HepG2 (cell line): ENCODE measurements around the gene FANCE. TPM values are rescaled to one million over a fixed set of nuclear protein-coding genes. Genes with fewer than 3 reads are reported as not detected.

Experiments used
- ELF3 ChIP-seq: IDR thresholded peaks from 2 replicates; pipeline ENCODE4 v1.6.1; 2016; ENCODE audit warnings: missing genetic modification reagents, missing compliant biosample characterization
- EZH2 ChIP-seq: conservative IDR thresholded peaks from 2 replicates; pipeline ENCODE4 v1.6.1; 2012; ENCODE audit warnings: mild to moderate bottlenecking, low read depth, low read length, moderate library complexity
- FLYWCH1 ChIP-seq: sonication (generic); formaldehyde crosslinking; IDR thresholded peaks from 2 replicates; pipeline ENCODE4 v1.8.1; 2023; ENCODE audit warnings: mild to moderate bottlenecking, missing genetic modification reagents
- HIVEP1 ChIP-seq: sonication (generic); formaldehyde crosslinking; IDR thresholded peaks from 2 replicates; pipeline ENCODE4 v1.4.0; 2020; ENCODE audit warnings: mild to moderate bottlenecking, missing genetic modification reagents
- IKZF1 ChIP-seq: fragments of 450-650 bp; IDR thresholded peaks from 2 replicates; pipeline ENCODE4 v1.7.1; 2016
- MED13 ChIP-seq: sonication (generic); formaldehyde crosslinking; IDR thresholded peaks from 2 replicates; pipeline ENCODE4 v1.5.0; 2020; ENCODE audit warnings: missing genetic modification reagents
- POLR2AphosphoS5 ChIP-seq: IDR thresholded peaks from 2 replicates; pipeline ENCODE4 v1.6.1; 2012; ENCODE audit warnings: low read depth, low read length
- SIX1 ChIP-seq: sonication (generic); formaldehyde crosslinking; IDR thresholded peaks from 2 replicates; pipeline ENCODE4 v1.4.0; 2020; ENCODE audit warnings: missing genetic modification reagents, borderline replicate concordance
- TBX2 ChIP-seq: sonication (generic); formaldehyde crosslinking; IDR thresholded peaks from 2 replicates; pipeline ENCODE4 v1.5.0; 2020; ENCODE audit warnings: missing genetic modification reagents, mild to moderate bottlenecking, borderline replicate concordance
- U2AF2 ChIP-seq: fragments of 200-400 bp; formaldehyde crosslinking; IDR thresholded peaks from 2 replicates; pipeline ENCODE4 v1.6.1; 2017; ENCODE audit warnings: low read depth, mild to moderate bottlenecking, low read length
- ZKSCAN5 ChIP-seq: sonication (generic); formaldehyde crosslinking; IDR thresholded peaks from 2 replicates; pipeline ENCODE4 v1.5.1; 2020; ENCODE audit warnings: mild to moderate bottlenecking, missing genetic modification reagents
- ZNF615 ChIP-seq: sonication (generic); formaldehyde crosslinking; IDR thresholded peaks from 2 replicates; pipeline ENCODE4 v1.5.0; 2020; ENCODE audit warnings: mild to moderate bottlenecking, missing genetic modification reagents, borderline replicate concordance
- ZNF652 ChIP-seq: IDR thresholded peaks from 2 replicates; pipeline ENCODE4 v1.6.1; 2016; ENCODE audit warnings: low read depth, borderline replicate concordance
- ZNF724P ChIP-seq: sonication (generic); formaldehyde crosslinking; IDR thresholded peaks from 2 replicates; pipeline ENCODE4 v1.8.0; 2022; ENCODE audit warnings: missing genetic modification reagents, borderline replicate concordance
- polyA plus RNA-seq, 8 experiments: library from polyadenylated mRNA; depleted of rRNA in 3 of 8; stranded (reverse) in 7 of 8; unstranded in 1 of 8; fragments of >200 nt; fragmentation: Illumina TruSeq in 4 of 8; extraction: Trizol in 4 of 8; gene quantifications; 2 replicates each; pipeline versions ENCODE4 v1.2.1 to v1.2.3, GENCODE V29; 2011 to 2016; ENCODE audit warnings: low read depth in 4 of 8, missing spikeins in 1 of 8, mixed read lengths in 1 of 8; ENCODE audit not compliant: insufficient read depth in 1 of 8
- total RNA-seq, 5 experiments: library from RNA; depleted of rRNA; stranded (reverse); fragments of >200 nt; fragmentation: Illumina TruSeq; extraction: Trizol; gene quantifications; 2 replicates each; pipeline ENCODE4 v1.2.3, GENCODE V29; 2016; ENCODE audit warnings: low read depth in 1 of 5
- TF ChIP-seq, protein P1 (sequence below): sonication (generic); formaldehyde crosslinking; IDR thresholded peaks from 2 replicates; pipeline ENCODE4 v1.4.0; 2020; ENCODE audit warnings: missing genetic modification reagents
- TF ChIP-seq, protein P2 (sequence below): IDR thresholded peaks from 2 replicates; pipeline ENCODE4 v1.6.1; 2016; ENCODE audit warnings: mild to moderate bottlenecking, missing biosample characterization, missing genetic modification reagents
- TF ChIP-seq, protein P3 (sequence below): sonication (generic); formaldehyde crosslinking; IDR thresholded peaks from 2 replicates; pipeline ENCODE4 v1.5.0; 2020; ENCODE audit warnings: missing genetic modification reagents, mild to moderate bottlenecking, borderline replicate concordance
- TF ChIP-seq, protein P4 (sequence below): sonication (generic); formaldehyde crosslinking; IDR thresholded peaks from 2 replicates; pipeline ENCODE4 v1.5.0; 2020; ENCODE audit warnings: mild to moderate bottlenecking, missing genetic modification reagents

Gene FANCE
- total and polyA plus RNA-seq, 2 of the 13 experiments (the other 11 are each of a cell fraction or from before 2014, with no cell fraction given): 7.1 to 11.2 TPM

DNA sequence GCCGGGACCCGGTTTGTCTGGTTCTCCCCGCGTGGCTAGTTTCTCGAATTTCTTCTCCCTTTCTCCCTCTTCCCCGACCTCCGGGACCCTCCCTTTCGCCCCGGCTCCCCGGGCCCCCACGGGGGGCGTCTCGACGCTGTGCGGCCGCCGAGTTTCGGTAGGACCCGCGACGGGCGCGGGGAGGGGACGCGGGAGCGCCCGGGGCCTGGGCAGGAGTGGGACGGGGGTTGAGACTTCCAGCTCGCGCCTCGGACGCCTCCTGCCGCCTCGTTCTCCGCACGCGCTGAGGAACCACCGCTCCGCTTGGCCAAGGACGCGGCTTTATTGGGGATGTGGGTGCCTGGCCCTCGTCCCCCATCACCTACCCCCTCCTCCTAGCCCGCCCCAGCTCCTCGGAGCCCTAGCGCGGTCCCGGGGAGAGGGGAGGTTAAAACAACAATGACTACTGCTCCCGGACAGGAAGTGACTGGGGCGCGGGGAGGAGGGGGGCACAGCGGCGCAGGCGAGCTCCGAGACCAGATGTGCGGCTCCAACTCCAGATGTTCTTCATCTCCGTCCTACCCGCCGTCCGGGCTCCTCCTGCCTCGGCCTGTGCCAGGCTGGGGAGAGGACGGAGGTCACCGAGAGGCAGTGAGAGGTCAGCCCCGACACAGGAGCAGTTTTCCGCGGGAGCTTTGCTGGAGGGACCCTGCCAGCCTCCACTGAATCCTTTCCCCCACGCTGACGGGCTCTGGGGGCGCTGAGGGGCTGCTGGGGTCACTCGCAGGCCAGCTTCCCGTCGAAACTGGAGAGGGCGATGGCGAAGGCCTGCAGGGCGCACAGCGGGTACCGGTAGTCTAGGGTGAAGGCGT lies 45.7 kb downstream of the FANCE start (continued):
- TF ChIP-seq, protein P1, sequence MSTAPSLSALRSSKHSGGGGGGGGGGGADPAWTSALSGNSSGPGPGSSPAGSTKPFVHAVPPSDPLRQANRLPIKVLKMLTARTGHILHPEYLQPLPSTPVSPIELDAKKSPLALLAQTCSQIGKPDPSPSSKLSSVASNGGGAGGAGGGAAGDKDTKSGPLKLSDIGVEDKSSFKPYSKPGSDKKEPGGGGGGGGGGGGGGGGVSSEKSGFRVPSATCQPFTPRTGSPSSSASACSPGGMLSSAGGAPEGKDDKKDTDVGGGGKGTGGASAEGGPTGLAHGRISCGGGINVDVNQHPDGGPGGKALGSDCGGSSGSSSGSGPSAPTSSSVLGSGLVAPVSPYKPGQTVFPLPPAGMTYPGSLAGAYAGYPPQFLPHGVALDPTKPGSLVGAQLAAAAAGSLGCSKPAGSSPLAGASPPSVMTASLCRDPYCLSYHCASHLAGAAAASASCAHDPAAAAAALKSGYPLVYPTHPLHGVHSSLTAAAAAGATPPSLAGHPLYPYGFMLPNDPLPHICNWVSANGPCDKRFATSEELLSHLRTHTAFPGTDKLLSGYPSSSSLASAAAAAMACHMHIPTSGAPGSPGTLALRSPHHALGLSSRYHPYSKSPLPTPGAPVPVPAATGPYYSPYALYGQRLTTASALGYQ: peak; percentile 29; the same call in 1 of the 2 replicates
- TF ChIP-seq TBX2 (CRISPR knock-in tag): peak; percentile 66
- TF ChIP-seq MED13: peak; percentile 80
- no peak for TF ChIP-seq POLR2AphosphoS5
- TF ChIP-seq IKZF1: no peak
- TF ChIP-seq ZNF652 (CRISPR knock-in tag): no peak; the same call in 1 of the 2 replicates
- no peak for TF ChIP-seq FLYWCH1 (CRISPR knock-in tag)
- TF ChIP-seq, protein P2, sequence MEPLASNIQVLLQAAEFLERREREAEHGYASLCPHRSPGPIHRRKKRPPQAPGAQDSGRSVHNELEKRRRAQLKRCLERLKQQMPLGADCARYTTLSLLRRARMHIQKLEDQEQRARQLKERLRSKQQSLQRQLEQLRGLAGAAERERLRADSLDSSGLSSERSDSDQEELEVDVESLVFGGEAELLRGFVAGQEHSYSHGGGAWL (CRISPR knock-in tag): peak; percentile 98
- TF ChIP-seq ZNF615 (CRISPR knock-in tag): no peak
- TF ChIP-seq ZKSCAN5 (CRISPR knock-in tag): no peak
- TF ChIP-seq ELF3 (CRISPR knock-in tag): peak; percentile 78
- TF ChIP-seq, protein P3, sequence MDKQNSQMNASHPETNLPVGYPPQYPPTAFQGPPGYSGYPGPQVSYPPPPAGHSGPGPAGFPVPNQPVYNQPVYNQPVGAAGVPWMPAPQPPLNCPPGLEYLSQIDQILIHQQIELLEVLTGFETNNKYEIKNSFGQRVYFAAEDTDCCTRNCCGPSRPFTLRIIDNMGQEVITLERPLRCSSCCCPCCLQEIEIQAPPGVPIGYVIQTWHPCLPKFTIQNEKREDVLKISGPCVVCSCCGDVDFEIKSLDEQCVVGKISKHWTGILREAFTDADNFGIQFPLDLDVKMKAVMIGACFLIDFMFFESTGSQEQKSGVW (CRISPR knock-in tag): peak; percentile 74; the same call in 1 of the 2 replicates
- TF ChIP-seq, protein P4, sequence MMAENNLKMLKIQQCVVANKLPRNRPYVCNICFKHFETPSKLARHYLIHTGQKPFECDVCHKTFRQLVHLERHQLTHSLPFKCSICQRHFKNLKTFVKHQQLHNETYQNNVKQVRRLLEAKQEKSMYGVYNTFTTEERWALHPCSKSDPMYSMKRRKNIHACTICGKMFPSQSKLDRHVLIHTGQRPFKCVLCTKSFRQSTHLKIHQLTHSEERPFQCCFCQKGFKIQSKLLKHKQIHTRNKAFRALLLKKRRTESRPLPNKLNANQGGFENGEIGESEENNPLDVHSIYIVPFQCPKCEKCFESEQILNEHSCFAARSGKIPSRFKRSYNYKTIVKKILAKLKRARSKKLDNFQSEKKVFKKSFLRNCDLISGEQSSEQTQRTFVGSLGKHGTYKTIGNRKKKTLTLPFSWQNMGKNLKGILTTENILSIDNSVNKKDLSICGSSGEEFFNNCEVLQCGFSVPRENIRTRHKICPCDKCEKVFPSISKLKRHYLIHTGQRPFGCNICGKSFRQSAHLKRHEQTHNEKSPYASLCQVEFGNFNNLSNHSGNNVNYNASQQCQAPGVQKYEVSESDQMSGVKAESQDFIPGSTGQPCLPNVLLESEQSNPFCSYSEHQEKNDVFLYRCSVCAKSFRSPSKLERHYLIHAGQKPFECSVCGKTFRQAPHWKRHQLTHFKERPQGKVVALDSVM (CRISPR knock-in tag): no peak
- TF ChIP-seq EZH2: no peak
- 0 out of 2 replicates have a peak, but pooled peaks have one; percentile 65 for TF ChIP-seq ZNF724P
- no peak; the same call in 1 of the 2 replicates for TF ChIP-seq SIX1 (CRISPR knock-in tag)
- TF ChIP-seq HIVEP1 (CRISPR knock-in tag): peak; percentile 75
- TF ChIP-seq U2AF2: no peak
